GM21737 (cell line): ENCODE measurements around the gene BTC.
"Not testable (repeated sequence)": the region's sequence is repeated elsewhere in the genome, so short reads cannot be mapped to it uniquely, and the experiment has no call there.

Experiments
- ATAC-seq: cut with Tn5 transposase; IDR thresholded peaks from one replicate; pipeline ENCODE4 v1.9.1; 2021; ENCODE audit warnings: mild to moderate bottlenecking, moderate library complexity; ENCODE audit not compliant: unreplicated experiment

BTC gene, protein sequence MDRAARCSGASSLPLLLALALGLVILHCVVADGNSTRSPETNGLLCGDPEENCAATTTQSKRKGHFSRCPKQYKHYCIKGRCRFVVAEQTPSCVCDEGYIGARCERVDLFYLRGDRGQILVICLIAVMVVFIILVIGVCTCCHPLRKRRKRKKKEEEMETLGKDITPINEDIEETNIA

GRCh38 chr4:74794382-74795010 lies at the start of gene BTC:
TSS of gene BTC (minus strand) at chr4:74794523. CDS start at chr4:74794325, 198 bp downstream.
- ATAC-seq = no peak

GRCh38 chr4:74840936-74841509 lies 46.7 kb upstream of the BTC start:
- ATAC-seq = no peak

DNA sequence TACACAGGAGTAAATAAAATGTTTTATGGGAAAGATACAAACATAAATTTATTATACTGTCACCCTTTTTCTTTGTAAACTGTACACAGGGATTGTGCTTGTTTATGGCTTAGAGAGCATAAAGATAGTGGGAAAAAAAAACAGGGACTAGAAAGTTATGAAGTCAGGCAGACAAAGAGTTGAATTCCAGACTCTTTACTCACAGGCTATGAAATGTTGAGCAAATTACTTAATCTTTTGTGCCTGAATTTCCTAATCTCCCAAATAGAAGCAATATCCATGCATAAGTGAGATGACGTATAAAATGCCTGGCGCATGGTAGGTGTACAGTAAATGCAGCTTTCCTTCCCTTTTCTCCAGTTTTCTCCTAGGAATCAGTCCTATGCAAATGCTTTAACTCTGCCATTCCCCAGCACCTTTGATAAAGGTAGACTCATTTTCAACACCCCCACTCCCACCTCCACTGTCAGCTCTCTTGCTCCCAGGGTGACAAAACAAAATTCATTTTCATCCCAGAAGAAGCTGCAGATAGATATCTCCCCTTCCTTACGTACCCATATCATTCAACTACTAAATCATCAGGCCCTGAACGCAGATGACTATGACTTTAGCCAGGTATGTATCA lies 44.5 kb upstream of the BTC start:
- no peak for ATAC-seq

DNA sequence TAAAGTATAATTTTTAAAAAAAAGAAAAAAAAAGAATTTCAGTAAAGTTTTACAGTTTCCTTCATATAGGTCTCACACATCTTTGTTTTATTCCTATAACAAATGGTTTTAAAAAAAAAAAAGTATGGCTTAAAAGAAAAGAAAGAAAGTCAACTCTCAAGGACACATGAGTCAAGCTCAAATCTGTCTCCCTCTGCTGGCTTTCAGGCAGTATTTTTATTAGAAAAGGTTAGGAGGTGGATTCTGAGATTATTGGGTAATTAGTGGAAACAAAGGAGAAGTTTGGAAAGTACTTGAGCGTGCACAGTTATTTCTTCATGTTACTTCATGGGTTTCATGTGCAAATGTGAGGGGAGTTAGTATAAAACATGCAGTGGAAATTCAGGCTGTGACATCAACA lies 36.6 kb upstream of the BTC start:
- ATAC-seq = no peak

DNA sequence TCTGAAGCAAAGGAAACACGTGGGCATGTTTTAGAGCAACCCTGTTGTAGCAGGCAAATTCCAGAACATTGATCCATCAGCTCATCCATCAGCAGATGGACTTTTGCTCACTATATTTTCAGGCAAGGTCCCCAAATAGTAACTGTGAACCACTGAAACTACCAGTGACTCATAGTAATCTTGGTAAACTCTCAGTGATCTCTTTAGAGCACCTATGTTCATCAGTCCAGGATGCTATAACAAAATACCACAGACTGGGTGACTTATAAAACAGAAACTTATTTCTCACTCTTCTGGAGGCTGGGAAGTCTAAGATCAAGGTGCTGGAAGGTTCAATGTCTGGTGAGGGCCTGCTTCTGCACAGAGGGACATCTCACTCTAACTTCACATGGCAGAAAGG lies 28.9 kb upstream of the BTC start:
- peak; percentile 60 for ATAC-seq

DNA sequence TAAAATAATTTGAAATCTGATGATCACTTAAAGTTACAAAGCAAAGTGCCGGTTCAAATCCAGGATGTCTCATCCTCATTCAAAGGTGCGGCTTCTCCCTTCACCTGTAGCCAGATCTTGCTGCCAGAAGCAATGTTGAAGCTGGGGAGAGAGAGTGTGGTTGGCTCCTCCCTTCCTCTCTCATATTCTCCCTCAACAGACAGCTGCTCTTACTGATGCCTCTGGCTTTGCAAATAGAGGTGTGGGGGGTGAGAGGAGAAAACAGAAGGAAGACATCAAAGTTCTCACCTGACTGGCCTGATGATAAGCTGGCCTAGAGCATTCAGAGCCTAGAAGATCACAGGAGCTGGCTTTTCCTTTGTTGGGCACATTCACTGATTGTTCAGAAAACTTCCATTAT lies 28.3 kb upstream of the BTC start:
- ATAC-seq = no peak

DNA sequence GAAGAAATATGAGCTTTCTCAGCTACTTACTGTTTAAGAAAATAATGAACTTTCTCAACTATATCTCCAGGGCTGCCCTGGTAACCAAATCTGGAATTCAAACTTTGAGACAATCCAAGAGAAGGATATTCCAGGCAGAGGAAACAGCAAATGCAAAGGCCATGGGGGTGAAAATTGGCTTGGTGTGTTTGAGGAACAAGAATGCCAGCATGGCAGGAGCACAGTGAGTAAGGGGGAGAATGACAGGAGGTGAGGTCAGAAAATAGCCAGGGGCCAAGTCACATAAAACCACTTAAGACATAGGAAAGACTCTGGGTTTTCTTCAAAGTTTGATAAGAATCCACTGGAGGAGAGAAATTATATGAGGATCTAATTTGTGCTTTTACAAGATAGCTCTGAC lies 27.2 kb upstream of the BTC start:
- no peak for ATAC-seq

DNA sequence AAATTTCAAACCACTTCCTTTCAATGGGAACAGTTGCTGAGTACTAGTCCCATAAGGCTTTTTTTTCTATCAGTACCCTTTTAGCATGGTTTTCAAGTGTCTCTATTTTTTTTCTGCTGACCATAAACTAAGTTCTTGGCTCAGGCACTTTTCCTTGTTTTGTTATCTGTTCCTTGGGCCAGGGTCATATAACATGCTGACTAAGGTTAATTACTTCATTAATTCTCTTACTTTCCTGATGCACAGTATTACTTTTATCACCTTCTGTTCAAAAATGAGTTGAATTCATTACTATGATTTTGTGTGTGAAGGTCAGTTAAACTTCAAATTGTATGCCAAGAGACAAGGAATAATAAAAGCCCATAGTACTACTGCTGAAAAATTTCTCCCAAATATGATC lies 19.7 kb upstream of the BTC start:
- ATAC-seq = no peak

GRCh38 chr4:74812056-74812455 lies 17.7 kb upstream of the BTC start:
- not testable (repeated sequence) for ATAC-seq

DNA sequence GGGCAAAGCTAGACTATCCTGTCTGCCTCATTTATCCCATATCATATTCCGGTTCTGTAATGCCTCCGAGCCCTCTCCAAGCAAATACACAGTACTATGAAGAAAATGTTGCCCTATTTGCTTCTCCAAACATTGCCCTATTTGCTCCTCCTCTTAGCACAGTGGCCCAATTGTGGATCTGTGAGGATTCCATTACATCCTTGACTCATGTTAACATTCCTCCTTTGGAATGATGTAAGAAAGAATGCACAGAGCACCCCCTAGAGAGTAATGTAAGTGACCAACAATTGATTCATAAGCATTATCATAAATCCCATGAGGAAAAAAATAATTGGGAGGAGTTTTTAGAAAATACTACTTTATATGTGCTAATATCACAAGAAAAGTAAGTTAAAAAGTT lies 11.3 kb upstream of the BTC start:
- ATAC-seq = no peak

- no peak for ATAC-seq
These were observed 6.0 kb upstream of the BTC start for GRCh38 chr4:74800310-74800709.

GRCh38 chr4:74796631-74797030 lies 2.3 kb upstream of the BTC start:
- no peak for ATAC-seq

DNA sequence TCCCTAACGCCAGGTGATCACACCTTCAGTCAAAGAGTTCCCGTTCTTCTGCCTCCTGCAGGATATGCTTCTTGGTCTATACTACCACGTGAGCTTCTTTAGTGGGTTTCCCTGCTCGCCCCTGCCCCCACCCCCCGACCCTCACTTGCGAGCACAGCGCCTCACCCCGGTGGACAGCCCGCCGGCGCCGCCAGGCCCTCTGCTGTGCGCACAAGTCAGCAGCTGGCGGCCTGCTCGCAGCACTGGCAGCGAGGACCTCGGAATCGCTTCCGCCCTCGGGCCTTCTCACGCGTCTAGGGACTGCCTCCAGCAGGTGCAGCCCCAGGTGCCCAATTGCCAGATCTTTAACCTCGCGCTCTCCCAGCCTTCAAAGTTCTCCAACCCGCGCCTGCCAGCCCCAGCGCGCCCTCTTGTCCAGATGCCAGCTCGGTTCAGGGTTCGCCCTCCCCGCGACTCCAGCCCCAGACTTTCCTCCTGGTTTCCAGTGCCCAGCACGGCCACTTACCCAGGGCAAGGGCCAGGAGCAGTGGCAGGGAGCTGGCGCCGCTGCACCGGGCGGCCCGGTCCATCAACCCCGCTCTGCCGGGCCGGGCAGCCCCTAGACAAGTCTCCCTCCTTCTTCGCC lies 454 bp downstream of the BTC start:
- ATAC-seq = no peak

DNA sequence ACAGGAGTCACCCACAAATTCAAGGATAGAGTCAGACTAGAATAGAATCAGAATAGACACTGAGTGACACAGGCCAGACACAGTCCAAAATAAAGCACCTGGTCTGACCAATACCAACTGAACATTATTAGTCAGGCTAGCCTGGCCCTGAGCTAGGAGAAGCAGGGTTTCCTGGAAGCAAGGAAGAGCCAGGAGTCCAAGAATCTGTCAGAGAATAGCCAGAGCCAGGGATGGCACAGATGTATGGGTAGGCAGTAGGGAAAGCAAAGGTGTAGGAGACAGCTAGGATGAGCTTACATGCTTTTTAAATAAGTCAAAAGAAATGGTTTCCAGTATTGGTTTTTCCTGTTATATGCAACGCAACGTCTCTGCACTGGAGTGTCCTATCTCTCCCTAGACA lies 3.7 kb downstream of the BTC start:
- no peak for ATAC-seq

DNA sequence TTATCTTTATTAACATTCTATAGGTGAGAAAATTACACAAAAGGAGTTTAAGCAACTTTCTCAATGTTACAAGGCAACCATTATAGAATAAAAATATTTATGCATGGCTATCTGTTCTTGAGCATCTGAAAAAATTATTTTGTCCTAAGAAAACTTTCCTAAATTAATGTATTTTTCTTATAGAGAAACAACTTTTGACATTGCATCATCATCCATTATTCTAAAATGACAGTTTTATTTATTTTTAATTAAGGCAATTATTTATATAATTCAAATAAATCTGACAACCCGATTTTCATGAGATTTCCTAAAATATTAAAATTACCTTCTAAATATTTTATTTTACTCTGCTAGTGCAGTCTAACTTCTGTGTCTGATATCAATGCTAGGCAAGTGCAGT lies 4.8 kb downstream of the BTC start:
- ATAC-seq = no peak

DNA sequence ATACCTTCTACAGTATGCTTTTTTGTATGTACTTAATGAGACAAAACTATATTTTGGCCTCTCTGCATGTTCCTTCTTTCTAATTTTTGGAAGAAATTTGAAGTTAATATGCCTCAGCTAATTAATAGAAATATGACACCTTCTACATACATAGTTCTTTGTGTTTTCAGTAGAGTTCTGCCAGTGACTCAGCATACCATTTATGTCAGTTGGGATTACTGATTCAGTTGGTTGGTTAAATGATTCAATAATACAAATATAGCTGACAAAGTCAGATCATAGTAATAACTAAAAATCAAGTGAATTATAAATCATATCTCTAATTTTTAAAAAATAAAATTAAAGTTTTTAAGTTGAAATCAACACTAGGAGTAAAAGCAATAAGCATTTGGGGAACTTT lies 16.8 kb downstream of the BTC start:
- no peak for ATAC-seq

GRCh38 chr4:74772783-74773182 lies 21.5 kb downstream of the BTC start:
- no peak for ATAC-seq

DNA sequence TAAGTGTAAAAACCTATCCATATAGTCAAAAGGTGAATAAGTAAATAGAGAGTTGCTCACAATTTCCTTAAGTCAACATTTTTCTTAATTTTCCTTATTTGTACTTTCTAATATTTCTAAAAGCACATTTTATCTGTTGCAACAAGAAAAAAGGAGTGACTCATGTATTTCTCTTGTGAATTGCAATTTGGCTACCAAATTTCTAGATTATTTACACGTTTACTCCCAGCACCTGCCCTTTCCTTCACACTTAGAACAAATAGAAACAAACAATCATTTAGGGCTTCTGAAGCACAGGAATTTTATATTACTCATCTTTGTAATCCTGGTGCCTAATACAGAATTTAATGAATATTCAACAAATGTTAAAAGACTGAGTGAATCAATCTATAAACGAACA lies 22.2 kb downstream of the BTC start:
- no peak for ATAC-seq

DNA sequence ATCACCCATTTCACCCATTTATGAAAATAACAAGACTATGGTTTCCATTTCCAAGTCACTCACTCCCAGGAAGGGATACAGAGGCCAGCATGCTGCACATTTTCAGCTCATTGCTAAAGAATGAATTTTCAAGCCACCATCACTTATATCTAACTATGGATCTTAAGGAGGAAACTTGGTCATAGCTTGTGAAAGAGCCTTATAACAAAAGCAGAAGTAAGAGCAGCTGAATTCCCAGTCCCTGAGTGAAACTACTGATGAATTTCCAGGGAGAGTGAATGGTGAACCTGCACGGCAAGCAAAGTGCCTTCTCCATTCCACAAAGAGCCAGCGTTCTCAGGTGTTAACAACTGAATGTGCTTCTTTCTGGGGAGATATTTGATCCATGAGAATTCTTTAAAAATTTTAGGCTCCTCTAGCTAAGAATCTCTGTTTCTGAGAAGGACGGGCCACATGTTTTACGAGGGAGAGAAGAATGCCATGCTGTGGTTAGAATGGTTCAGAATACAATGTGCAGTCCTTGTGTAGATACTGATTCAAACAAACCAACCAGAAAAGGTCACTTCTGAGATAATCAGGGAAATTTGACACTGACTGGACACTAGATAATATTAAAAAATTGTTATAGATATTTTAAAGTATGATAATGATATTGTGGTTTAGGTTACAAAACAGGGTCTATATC lies 24.0 kb downstream of the BTC start:
- ATAC-seq = no peak

GRCh38 chr4:74768857-74769525 lies 25.3 kb downstream of the BTC start:
- ATAC-seq = no peak

DNA sequence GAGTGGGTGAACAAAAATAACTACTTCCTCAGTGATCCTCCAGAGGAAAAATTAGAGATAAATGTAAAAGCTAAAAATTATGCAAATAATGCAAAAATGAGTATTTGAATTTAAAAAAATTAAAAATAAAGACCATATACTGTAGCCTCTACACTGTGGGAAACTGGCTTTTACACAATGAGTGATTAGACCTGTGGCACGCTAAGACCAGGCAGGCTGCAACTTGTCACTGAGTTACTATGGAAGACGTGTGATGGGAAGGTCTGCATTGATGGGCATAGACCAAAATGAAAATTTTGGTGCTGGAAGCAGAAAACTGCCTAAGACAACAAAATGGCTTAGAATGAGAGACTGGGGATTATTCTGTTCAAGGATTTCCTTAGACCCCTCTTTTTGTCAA lies 30.2 kb downstream of the BTC start:
- no peak for ATAC-seq
